Colonic mucosa (tissue), 4 donors: ENCODE results near the gene APOBEC2. TPM values are rescaled to one million over a fixed set of nuclear protein-coding genes. Genes with fewer than 3 reads are reported as not detected.
"Not testable (repeated sequence)": the region's sequence is repeated elsewhere in the genome, so short reads cannot be mapped to it uniquely, and the experiment has no call there.

Experiments
- DNase-seq: peaks from one replicate; pipeline ENCODE4 v3.0.0-alpha.2; 2020
- H3K27ac ChIP-seq: fragments of 200-600 bp; one replicate; pipeline ENCODE4 v1.8.0; 2021
- H3K27me3 ChIP-seq: fragments of 200-600 bp; one replicate; pipeline ENCODE4 v1.8.0; 2021
- H3K36me3 ChIP-seq: fragments of 200-600 bp; one replicate; pipeline ENCODE4 v1.8.0; 2021
- H3K4me1 ChIP-seq: fragments of 200-600 bp; one replicate; pipeline ENCODE4 v1.8.0; 2021; ENCODE audit warnings: mild to moderate bottlenecking
- H3K4me3 ChIP-seq: fragments of 200-600 bp; one replicate; pipeline ENCODE4 v1.8.0; 2021
- H3K9ac ChIP-seq, 2 donors: one replicate each; pipeline ENCODE4 v1.7.0; 2013; ENCODE audit warnings: control low read depth in 2 of 2, low read depth in 2 of 2, low read length in 2 of 2
- H3K9me3 ChIP-seq: fragments of 200-600 bp; one replicate; pipeline ENCODE4 v1.8.0; 2021
- CTCF ChIP-seq: fragments of 200-600 bp; IDR thresholded peaks from one replicate; pipeline ENCODE4 v1.8.0; 2022; ENCODE audit warnings: antibody characterized with exemption, mild to moderate bottlenecking
- intact Hi-C: fragments of 100-400 bp; cut with DNase I; formaldehyde crosslinking; loops from one replicate; pipeline ENCODE4 v1.14.1; 2022
- total RNA-seq, 2 donors: library from RNA; stranded (reverse); fragmentation: NEBNext Ultra II Directional in 1 of 2; extraction: Animal tissue kit (Norgen Biotek cat#: 25700) in 1 of 2; gene quantifications; one replicate each; pipeline ENCODE4 v1.2.1, GENCODE V29; 2021
- donor health status: healthy.
- donor health status: DM: no; HTN: no; CAD: no.
- donor health status: DM: no; HTN: no; CAD: no.

Gene APOBEC2
- under 1 TPM in 1 of 2 donors, not detected in 1; 0.22 TPM for total RNA-seq

- Histone ChIP-seq H3K27ac (no peak within 1 kb of the TSS), H3K4me3 (no peak within 1 kb of the TSS), H3K36me3 (no peaks in the 10 kb centered on the region), H3K9me3 (no peaks in the 10 kb centered on the region), H3K27me3 (no peaks in the 10 kb centered on the region), H3K4me1 (no peaks in the 10 kb centered on the region), H3K9ac (no peak within 1 kb of the TSS)
- intact Hi-C loops = no loop called here
- TF ChIP-seq CTCF = no peak
- DNase-seq = no peak
Measured at GRCh38 chr6:41053041-41053440, at the start of gene APOBEC2. TSS of gene APOBEC2 (plus strand) at chr6:41053202. CDS start at chr6:41053348, 146 bp downstream.

- DNase-seq = peak; percentile 77
- not testable (repeated sequence) for H3K27ac ChIP-seq, H3K36me3 ChIP-seq, H3K9me3 ChIP-seq, H3K9ac ChIP-seq, H3K4me3 ChIP-seq, H3K27me3 ChIP-seq, H3K4me1 ChIP-seq
- TF ChIP-seq CTCF = peak; percentile 42
- intact Hi-C loops = loop anchor here (5.0 kb wide), 1 partner anchor 61 kb away; no protein-coding TSS in a partner anchor
Measured at GRCh38 chr6:41006217-41006616, 46.8 kb upstream of the APOBEC2 start.

GRCh38 chr6:41006980-41007379, 46.0 kb upstream of the APOBEC2 start:
- H3K27me3 ChIP-seq, H3K4me1 ChIP-seq, DNase-seq, H3K27ac ChIP-seq, H3K9ac ChIP-seq, H3K36me3 ChIP-seq, H3K9me3 ChIP-seq, H3K4me3 ChIP-seq: not testable (repeated sequence)
- intact Hi-C loops = loop anchor here (5.0 kb wide), 1 partner anchor 60 kb away; no protein-coding TSS in a partner anchor

GRCh38 chr6:41008011-41008410, 45.0 kb upstream of the APOBEC2 start:
- TF ChIP-seq CTCF = no peak
- DNase-seq = no peak
- intact Hi-C loops = loop anchor here (5.0 kb wide), 1 partner anchor 59 kb away; no protein-coding TSS in a partner anchor
- Histone ChIP-seq H3K27ac (no peak overlapping the region), H3K4me3 (no peak overlapping the region), H3K36me3 (no peaks in the 10 kb centered on the region), H3K9ac (no peak overlapping the region), H3K4me1 (no peaks in the 10 kb centered on the region), H3K9me3 (no peaks in the 10 kb centered on the region), H3K27me3 (no peaks in the 10 kb centered on the region)

- no peaks in the 10 kb centered on the region for H3K36me3 ChIP-seq
- no peak for DNase-seq
- no peak overlapping the region for H3K27ac ChIP-seq
- H3K27me3 ChIP-seq = no peaks in the 10 kb centered on the region
- H3K4me3 ChIP-seq = no peak overlapping the region
- no peaks in the 10 kb centered on the region for H3K9me3 ChIP-seq
- TF ChIP-seq CTCF = no peak
- intact Hi-C loops = loop anchor here (5.0 kb wide), 1 partner anchor 58 kb away; no protein-coding TSS in a partner anchor
- H3K4me1 ChIP-seq = no peaks in the 10 kb centered on the region
- H3K9ac ChIP-seq = no peak overlapping the region
Measured at GRCh38 chr6:41009669-41010068, 43.3 kb upstream of the APOBEC2 start.

GRCh38 chr6:41011673-41012072, 41.3 kb upstream of the APOBEC2 start:
- intact Hi-C loops = no loop called here
- no peak overlapping the region for H3K9ac ChIP-seq
- no peak overlapping the region for H3K27ac ChIP-seq
- H3K4me3 ChIP-seq = no peak overlapping the region
- H3K27me3 ChIP-seq = no peaks in the 10 kb centered on the region
- no peak for DNase-seq
- no peaks in the 10 kb centered on the region for H3K36me3 ChIP-seq
- H3K9me3 ChIP-seq = no peaks in the 10 kb centered on the region
- no peak for TF ChIP-seq CTCF
- H3K4me1 ChIP-seq = no peaks in the 10 kb centered on the region
